ENCODE measurements around the gene FAM227B.
"Not testable (repeated sequence)": the region's sequence is repeated elsewhere in the genome, so short reads cannot be mapped to it uniquely, and the experiment has no call there.

The FAM227B gene

DNA sequence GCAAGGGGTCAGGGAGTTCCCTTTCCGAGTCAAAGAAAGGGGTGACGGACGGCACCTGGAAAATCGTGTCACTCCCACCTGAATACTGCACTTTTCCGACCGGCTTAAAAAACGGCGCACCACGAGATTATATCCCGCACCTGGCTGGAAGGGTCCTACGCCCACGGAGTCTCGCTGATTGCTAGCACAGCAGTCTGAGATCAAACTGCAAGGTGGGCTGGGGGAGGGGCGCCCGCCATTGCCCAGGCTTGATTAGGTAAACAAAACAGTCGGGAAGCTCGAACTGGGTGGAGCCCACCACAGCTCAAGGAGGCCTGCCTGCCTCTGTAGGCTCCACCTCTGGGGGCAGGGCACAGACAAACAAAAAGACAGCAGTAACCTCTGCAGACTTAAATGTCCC, 266.2 kb downstream of the FAM227B start:
- DNase-seq, result not testable (repeated sequence)

DNA sequence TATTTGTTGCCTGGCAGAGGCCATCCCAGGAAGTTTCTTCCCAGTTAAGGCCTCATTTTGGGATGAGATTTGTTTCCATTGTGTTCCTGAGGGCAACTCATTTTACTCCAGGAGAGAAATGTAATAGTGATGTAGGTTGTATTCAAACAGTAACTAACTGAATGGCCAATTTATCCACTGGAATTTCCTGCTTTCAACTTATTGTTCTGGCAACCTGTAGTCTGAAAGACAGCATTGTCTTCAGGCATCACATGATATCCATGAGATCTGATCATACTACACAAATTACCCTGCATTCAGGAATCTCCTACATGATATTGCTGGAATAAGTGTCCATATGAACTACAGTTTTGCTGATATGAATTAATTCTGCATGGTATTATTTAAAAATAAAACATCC, 277.1 kb downstream of the FAM227B start:
- DNase-seq, result no peak

DNA sequence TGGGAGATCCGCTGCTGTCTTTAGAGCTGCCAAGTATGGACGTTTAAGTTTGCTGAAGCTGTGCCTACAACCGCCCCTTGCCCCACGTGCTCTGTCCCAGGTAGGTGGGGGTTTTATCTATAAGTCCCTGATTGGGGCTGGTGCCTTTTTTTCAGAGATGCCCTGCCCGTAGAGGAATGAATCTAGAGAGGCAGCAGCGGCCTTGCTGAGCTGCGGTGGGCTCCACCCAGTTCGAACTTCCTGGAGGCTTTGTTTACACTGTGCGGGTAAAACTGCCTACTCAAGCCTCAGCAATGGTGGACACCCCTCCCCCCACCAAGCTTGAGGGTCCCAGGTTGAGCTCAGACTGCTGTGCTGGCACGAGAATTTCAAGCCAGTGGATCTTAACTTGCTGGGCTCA, 281.0 kb downstream of the FAM227B start:
- DNase-seq, result no peak

- no peak for DNase-seq
Measured at GRCh38 chr15:49331951-49332350, 288.7 kb downstream of the FAM227B start.

- no peak for DNase-seq
Measured at GRCh38 chr15:49331442-49331841, 289.2 kb downstream of the FAM227B start.

DNA sequence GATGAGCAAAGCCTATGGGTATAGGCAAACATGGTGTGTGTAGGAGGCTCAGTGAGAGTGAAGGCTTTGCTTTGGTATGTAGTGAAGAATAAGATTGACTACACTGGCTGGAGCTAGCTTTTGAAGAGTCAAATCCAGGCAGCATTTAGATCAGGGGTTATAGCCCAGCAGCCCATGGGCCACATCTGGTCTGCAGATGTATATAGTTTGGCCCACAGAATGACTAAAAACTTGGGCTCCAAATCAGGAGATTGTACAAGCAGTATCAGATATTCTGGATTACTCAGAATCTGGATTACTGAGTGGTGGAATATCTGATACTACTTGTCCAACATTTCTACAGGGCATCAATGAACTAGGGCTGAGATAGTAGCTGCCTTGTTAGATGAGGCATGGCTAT, 290.5 kb downstream of the FAM227B start:
- no peak for DNase-seq

- no peak for DNase-seq
Measured at GRCh38 chr15:49328941-49329340, 291.7 kb downstream of the FAM227B start.

GRCh38 chr15:49327927-49328326, 292.7 kb downstream of the FAM227B start:
- no peak for DNase-seq

DNA sequence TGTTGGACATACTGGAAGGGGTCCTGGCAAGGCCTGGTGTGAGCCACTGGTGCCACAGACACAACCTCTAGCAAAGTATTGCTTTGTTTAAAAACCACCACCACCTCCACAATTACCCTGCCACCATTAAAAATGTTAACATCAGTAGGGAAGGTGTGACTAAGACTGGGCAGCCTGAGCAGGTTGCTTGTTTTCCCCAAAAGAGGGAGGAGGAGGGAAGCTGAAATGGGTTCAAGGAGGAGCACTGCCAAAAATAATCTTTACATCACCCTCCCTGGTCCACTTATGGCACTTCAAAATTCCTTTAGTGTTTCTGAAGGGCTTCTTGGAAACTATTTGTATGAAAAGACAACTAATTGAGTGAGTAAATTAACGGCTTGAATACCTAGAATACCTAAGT, 297.4 kb downstream of the FAM227B start:
- DNase-seq, result no peak

DNA sequence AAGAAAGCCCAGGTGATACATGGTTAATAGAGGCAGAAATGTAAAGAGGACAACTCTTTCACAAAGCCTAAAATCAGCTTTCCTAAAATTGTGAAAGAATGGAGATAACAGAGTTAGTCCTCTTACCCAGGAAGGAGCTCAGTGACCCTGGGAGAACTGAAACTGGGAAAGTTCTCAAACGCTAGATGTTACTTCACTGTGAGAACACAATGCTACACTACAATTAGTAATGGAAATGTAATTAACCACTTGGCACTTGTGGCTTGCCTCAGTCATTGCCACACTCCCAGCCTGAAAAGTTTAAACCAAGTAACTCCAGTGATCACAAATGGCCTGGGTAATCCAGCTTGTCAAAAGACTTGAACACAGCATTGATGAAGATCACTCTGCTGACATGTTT, 300.3 kb downstream of the FAM227B start:
- no peak for DNase-seq

DNA sequence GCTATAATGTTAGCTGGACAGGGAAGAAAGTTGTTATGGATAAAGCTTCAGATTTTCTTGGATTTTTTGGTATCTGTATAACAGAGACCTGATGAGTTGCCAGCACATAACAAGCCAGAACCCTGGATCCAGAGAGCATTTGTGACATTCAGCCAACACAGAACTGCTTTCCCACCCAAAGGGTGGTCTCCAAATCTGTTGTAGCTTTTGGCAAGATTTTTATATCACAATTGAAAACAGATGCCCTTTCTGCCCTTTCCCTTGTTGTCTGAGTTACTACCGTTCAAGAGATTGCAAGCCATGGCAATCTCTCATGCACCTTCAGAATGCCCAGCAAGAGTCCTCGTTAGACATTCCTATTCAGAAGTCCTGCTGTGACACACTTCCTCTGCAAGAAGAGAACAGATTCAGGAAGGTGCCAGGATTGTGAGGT, 305.2 kb downstream of the FAM227B start:
- DNase-seq, result no peak

DNA sequence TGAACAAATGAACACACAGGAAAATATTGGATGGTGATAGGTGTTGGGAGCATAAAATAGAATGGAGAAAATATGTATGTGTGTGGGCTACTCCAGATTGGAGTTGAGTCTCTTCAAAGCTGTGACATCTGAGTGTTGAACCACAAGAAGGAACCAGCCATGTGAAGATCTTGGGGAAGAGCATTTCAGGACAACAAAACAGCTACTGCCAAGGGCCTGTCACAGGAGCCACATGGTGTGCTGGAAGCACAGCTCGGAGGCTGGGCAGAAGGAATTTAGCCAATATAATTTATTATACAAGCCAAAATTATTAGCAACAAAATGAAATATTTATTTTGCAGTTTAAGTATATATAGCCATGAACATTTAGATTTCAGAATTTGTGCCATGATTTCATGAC, 305.9 kb downstream of the FAM227B start:
- no peak for DNase-seq

DNA sequence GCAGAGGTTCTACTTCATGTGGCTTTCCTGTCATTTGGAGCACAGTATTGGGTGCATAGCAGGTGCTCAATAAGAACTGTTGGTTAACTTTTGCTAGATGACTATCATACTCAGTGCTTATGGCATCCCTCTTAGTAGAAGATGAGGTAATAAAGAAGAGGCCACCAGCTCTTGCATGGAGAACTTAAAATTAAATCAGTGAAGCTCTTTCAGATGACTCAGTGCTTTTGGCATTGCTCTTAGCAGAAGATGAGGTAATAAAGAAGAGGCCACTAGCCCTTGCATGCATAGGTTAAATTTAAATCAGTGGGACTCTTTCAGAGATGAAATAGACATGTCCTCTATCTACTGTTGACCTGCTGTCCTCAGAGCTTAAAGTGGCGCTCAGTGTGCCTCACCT, 307.0 kb downstream of the FAM227B start:
- DNase-seq, result no peak

DNA sequence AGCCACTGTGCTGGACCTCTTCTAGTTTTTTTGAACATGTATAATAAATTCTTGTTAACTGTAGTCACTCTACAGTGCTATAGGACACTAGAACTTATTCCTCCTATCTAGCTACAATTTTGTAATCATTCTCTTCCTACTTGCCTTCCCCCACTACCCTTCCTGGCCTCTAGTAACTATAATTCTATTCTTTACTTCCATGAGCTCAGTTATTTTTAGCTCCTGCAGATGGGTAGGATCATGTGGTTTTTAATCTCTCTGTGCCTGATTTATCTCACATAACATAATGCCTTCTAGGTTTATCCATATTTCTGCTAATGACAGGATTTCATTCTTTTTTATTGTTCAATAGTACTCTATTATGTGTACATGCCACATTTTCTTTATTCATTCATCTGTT, 310.7 kb downstream of the FAM227B start:
- DNase-seq, result no peak

DNA sequence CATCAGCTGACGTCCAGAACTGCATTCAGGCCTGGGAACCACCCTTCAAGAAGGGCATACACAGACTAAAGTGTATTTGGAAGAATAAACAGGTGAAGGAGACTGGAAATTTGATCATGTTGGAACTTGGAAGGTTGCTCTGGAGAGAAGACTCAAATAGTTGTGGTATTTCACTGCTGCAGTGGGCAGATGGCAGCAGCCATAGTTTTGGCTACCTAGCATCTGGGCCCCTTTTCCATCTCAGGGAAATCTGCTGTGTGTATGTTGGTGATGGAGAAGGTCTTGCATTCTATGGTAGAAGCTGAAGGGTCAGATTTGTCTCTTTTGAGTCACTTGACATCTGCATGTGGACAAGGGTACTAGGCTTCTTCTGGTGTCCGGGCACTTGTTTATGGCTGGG, 311.9 kb downstream of the FAM227B start:
- no peak for DNase-seq

GRCh38 chr15:49306551-49306950, 314.1 kb downstream of the FAM227B start:
- no peak for DNase-seq

GRCh38 chr15:49303003-49303402, 317.6 kb downstream of the FAM227B start:
- no peak for DNase-seq

DNA sequence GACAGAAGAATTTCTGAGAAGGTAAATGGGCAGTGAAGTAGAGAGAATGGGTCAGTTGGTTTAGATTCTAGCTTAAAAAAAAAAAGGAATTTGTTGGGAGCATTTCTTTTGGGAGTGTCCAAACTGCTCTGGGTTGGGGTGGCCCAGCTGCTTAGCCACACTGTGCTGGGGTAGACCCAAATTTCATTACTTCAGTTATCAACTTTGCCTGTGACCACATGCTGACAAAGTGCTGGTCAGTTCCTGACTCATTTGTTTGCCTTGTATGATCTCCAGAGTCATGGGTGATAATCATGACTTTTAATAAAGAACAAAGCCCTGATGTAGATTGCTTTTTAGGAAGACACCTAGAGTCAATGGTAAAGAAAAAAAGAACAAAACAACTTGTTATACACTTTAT, 319.1 kb downstream of the FAM227B start:
- DNase-seq, result no peak

DNA sequence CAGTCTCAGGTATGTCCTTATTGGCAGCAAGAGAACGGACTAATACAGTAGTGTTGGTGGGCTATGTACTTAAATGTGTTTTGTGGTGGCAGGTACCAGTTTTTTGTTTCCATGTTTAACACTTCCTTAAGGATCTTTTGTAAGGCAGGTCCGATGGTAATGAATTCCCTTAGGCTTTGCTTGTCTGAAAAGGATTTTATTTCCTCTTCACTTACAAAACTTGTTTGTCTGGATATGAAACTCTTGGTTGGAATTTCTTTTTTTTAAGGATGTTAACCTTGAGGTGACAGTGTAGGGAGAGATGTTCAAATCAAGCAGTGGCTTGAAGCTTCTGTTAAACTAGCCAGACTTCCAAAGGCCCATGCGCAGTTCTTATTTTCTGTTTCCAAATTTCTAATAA, 319.8 kb downstream of the FAM227B start:
- no peak for DNase-seq

- no peak for DNase-seq
Measured at GRCh38 chr15:49297584-49297983, 323.0 kb downstream of the FAM227B start.

- no peak for DNase-seq
Measured at GRCh38 chr15:49296258-49296657, 324.4 kb downstream of the FAM227B start.

- no peak for DNase-seq
Measured at GRCh38 chr15:49293941-49294340, 326.7 kb downstream of the FAM227B start.

DNA sequence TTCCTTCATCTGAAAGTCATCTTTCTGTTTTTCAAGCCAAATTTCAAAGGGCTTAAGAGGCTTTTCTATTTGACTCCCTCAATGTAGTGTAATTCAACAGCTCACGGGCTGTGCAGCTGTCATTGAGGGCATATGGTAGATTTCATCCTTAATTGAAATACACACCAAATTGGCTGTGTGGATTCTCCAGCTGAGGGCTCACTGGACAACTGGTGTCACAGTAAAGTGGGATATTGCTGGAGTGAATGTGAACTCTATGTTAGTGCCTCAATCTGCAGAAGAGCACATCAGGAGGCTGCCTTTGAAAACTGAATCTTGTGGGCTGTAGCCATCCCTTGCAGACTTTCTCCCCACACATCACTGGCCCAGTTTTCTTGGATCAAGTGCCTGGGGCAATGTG, 330.4 kb downstream of the FAM227B start:
- DNase-seq, result no peak

- no peak for DNase-seq
Measured at GRCh38 chr15:49288391-49288790, 332.2 kb downstream of the FAM227B start.

- DNase-seq, result no peak
Measured at GRCh38 chr15:49287481-49287880, 333.1 kb downstream of the FAM227B start.

Measured in AML-193 (cell line).